PC-9 (cell line): ENCODE measurements around the gene LSP1.

ENCODE experiments used
- EZH2 ChIP-seq: fragments of 200-600 bp; sonication (generic); IDR thresholded peaks from 2 replicates; pipeline ENCODE4 v1.8.0; 2017; ENCODE audit warnings: antibody characterized with exemption, low read depth
- TF ChIP-seq, protein P1 (sequence below): fragments of 200-600 bp; sonication (generic); conservative IDR thresholded peaks from 2 replicates; pipeline ENCODE4 v1.6.1; 2017; ENCODE audit warnings: mixed run types, antibody characterized with exemption, mild to moderate bottlenecking, moderate library complexity

DNA sequence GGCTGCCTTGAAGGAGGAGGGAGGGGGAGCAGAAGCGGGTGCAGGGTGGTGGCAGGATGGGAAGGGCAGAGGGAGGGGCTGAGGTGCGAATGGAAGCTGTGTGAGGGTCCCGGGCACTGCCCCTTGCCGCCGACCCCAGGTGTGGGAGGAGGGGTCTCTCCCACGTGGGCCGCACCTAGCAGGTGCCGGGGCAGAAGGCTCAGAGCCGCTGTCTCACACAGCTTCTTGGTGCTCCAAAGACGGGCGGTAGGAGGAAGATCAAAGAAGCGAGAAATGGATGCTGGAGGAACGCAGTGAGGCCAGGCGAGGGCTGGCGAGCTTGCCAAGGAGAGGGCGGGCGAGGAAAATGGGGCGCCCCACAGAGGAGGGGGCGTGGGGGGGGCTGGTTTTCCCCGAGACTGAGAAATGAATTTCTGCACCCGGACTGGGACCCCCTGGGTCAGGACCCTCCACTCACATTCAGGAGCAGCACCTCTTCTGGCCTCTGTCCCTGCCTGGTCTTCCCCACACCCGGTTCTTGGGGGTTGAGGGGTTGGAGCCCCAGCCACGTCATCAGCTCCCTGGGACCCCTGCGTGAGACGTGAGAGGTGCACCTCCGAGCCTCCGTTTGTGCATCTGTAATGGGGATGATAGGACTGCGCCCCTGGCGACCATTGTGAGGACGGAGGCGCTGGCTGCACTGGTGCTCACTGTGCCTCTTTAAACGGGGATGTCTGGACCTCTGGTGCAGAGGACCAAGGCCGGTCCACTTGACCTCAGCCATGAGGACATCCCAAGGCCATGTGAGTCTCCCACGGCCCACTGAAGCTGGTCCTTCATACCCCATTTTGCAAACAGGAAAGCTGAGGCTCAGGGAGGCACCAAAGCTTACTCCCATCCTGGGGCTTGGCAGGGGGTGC, 16.8 kb downstream of the LSP1 start:
- TF ChIP-seq, protein P1, sequence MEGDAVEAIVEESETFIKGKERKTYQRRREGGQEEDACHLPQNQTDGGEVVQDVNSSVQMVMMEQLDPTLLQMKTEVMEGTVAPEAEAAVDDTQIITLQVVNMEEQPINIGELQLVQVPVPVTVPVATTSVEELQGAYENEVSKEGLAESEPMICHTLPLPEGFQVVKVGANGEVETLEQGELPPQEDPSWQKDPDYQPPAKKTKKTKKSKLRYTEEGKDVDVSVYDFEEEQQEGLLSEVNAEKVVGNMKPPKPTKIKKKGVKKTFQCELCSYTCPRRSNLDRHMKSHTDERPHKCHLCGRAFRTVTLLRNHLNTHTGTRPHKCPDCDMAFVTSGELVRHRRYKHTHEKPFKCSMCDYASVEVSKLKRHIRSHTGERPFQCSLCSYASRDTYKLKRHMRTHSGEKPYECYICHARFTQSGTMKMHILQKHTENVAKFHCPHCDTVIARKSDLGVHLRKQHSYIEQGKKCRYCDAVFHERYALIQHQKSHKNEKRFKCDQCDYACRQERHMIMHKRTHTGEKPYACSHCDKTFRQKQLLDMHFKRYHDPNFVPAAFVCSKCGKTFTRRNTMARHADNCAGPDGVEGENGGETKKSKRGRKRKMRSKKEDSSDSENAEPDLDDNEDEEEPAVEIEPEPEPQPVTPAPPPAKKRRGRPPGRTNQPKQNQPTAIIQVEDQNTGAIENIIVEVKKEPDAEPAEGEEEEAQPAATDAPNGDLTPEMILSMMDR: 0 out of 2 replicates have a peak, but pooled peaks have one; percentile 20
- TF ChIP-seq EZH2: no peak
